A549 treated with AZD9567 at 1 μM for 4 hours (cell line): ENCODE results near the gene AASS. TPM values are rescaled to one million over a fixed set of nuclear protein-coding genes. Genes with fewer than 3 reads are reported as not detected.

Experiments
- total RNA-seq: library from RNA; stranded (reverse); fragments of 200-300 nt; extraction: Qiagen RNA extraction; gene quantifications from 5 replicates; pipeline ENCODE4 v1.2.3, GENCODE V29; 2022; ENCODE audit not compliant: insufficient read depth

AASS gene
- total RNA-seq = 0.06 to 0.11 TPM (median 0.10 TPM) in 4 of 5 replicates, not detected in the other

GRCh38 chr7:122143751-122144711, at the start of gene AASS:
Gene AASS (minus strand): TSS chr7:122144249. CDS start chr7:122133726, 10,523 bp downstream.

Other genes with a start within 250 kb of the AASS start
- not detected in 5 replicates for gene FEZF1, start 160.5 kb upstream of the AASS start, total RNA-seq